Urothelium cell line (cell line): ENCODE measurements around the gene MAST3.
A peak's percentile ranks its signal among the peaks of the same experiment; 100 is the strongest.
"Not testable (repeated sequence)": the region's sequence is repeated elsewhere in the genome, so short reads cannot be mapped to it uniquely, and the experiment has no call there.

ENCODE experiments used
- DNase-seq: peaks from one replicate; pipeline ENCODE4 v3.0.0; 2011; ENCODE audit warnings: low spot score, mixed read lengths
- FAIRE-seq: peaks from 2 replicates; lab custom pipeline; 2011; peaks lifted over from hg19 to GRCh38; lab: Jason Lieb, UNC

MAST3 gene

DNA sequence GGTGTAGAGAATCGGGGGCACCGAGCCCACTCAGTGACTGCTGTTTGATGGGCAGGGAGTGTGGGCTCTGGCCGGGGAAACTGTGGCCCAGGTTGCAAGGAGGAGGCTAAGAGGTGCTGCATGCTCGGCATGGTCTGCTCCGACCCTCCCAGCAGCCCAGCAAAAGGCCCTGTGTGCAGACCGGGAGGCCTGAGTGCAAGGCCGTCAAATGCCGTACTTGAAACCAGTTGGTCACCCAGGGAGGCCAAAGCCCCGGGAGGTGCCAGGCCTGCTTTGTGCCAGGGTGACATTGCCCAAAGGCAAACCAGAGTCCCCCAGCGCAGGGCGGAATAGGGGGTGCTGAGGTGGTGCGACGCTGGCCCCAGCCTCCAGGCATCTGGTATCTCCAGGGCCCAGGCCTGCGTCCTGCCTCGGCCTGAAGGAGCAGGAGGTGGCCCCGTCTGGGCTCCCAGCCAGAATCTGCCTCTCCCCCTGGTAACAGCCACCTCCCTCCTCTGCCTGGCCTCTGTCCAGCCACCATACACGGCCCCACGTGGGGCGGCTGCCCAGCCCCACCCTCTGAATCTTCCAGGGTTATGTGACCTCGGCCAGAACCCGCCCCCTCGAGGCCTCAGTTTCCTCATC, 59.4 kb downstream of the MAST3 start:
- DNase-seq (peak; percentile 85), FAIRE-seq (no peak)

- no peak for FAIRE-seq
- no peak for DNase-seq
These were observed 60.0 kb downstream of the MAST3 start for GRCh38 chr19:18157465-18158063.

GRCh38 chr19:18158467-18158866, 60.9 kb downstream of the MAST3 start:
- DNase-seq (no peak), FAIRE-seq (no peak)

DNA sequence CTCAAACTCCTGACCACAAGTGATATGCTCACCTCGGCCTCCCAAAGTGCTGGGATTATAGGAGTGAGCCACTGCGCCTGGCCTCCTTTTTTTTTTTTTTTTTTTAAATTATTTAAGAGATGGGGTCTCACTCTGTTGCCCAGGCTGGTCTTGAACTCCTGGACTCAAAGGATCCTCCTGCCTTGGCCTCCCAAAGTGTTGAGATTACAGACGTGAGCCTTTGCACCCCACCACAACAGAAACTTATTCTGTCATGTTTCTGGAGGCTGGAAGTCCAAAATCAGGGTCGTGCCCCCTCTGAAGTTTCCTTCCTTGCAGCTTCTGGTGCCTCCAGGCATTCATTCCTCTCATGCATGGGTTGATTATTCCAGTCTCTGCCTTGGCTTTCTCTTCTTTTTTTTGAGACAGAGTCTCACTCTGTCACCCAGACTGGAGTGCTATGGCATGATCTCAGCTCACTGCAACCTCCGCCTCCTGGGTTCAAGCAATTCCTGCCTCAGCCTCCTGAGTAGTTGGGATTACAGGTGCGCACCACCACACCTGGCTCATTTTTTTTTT, 61.6 kb downstream of the MAST3 start:
- not testable (repeated sequence) for FAIRE-seq, DNase-seq

- DNase-seq (no peak), FAIRE-seq (no peak)
These were observed 62.2 kb downstream of the MAST3 start for GRCh38 chr19:18159810-18160209.

DNA sequence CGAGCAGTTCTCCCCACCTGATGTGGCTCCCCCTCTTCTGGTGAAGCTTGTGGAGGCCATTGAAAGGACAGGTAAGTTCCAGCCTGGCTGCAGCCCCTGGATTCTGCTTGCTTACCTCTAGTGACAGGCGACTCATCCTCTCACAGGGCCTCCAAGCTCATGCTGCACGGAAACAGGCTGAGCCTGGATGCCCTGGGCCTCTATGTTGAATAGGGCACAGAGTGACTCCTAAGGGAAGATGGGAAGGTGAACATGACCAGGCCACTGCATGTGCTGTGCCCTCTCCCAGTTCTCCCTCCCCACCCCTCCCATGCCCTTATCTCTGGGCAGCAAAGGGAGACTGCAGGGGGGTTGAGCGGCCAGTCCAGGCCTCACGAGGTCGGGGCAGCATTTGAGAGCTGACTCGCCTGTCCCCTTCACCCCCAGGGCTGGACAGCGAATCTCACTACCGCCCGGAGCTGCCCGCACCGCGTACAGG, 63.0 kb downstream of the MAST3 start:
- no peak for FAIRE-seq
- DNase-seq = no peak

GRCh38 chr19:18160971-18161635, 63.5 kb downstream of the MAST3 start:
- peak; percentile 80 for DNase-seq
- no peak for FAIRE-seq

DNA sequence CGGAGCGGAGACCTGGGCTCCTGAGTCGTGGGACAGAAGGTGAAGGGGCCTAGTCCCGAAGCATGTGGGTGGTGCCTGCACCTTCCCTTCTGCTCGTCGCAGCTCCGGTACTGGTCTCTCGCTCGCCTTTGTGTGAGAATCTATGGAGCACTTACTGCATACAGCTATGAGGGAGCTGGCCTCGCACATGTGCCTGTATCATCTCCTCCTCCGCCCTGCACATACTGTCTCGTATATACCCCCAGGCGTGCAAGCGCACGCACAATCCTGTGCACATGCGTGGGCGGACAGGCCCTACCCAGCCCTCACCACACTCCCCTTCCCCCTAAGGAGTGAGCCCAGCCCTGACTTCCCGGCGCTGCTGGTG, 64.0 kb downstream of the MAST3 start:
- DNase-seq (no peak), FAIRE-seq (no peak)

- FAIRE-seq (no peak), DNase-seq (no peak)
These were observed 66.5 kb downstream of the MAST3 start for GRCh38 chr19:18164072-18164471.

- no peak for DNase-seq
- FAIRE-seq = no peak
These were observed 68.4 kb downstream of the MAST3 start for GRCh38 chr19:18165794-18166544.

DNA sequence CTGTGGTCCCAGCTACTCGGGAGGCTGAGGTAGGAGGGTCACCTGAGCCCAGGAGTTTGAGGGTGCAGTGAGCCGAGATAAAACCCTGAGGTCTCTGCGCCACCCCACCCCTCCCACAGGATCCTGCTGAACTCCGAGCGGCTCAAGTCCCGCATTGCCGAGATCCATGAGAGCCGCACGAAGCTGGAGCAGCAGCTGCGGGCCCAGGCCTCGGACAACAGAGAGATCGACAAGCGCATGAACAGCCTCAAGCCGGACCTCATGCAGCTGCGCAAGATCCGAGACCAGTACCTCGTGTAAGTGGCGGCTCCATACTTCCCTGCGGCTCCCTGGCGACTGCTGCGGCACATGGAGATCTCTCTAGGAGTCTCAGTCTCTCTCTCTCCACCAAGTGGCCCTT, 69.4 kb downstream of the MAST3 start:
- no peak for FAIRE-seq

DNA sequence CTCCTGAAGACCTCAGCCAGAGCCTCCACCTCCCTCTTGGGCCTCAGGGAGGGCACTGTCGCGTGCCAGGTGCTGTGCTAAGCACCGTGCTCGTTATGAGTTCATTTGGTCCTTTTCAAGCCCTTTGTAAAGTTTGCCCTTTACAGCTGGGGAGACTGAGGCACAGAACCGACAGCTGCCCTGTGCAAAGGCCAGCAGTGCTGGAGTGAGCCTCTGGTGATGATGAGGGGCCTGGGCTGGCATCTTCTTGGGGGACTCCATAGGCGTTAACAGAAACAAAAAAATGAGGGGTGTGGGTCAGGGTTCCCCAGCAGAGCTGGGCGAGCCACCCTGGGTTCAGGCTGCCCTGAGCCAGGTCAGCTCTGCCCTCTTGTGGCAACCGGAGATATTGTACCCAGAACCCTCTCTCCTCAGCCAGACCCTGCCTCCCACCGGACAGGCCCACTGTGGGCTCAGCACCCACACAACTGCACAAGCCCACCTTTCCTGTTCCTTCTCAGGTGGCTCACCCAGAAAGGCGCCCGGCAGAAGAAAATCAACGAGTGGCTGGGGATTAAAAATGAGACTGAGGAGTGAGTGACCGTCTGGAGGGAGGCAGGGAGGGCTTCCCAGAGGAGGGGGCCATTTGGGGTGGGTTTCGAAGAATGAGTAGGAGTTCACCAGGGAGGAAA, 70.5 kb downstream of the MAST3 start:
- DNase-seq = peak; percentile 58
- no peak for FAIRE-seq

More for the DNA sequence above, 69.4 kb downstream of the MAST3 start:
- DNase-seq = no peak

GRCh38 chr19:18168673-18169381, 71.2 kb downstream of the MAST3 start:
- DNase-seq (no peak), FAIRE-seq (no peak)

GRCh38 chr19:18170714-18171255, 73.2 kb downstream of the MAST3 start:
- DNase-seq (no peak), FAIRE-seq (no peak)

DNA sequence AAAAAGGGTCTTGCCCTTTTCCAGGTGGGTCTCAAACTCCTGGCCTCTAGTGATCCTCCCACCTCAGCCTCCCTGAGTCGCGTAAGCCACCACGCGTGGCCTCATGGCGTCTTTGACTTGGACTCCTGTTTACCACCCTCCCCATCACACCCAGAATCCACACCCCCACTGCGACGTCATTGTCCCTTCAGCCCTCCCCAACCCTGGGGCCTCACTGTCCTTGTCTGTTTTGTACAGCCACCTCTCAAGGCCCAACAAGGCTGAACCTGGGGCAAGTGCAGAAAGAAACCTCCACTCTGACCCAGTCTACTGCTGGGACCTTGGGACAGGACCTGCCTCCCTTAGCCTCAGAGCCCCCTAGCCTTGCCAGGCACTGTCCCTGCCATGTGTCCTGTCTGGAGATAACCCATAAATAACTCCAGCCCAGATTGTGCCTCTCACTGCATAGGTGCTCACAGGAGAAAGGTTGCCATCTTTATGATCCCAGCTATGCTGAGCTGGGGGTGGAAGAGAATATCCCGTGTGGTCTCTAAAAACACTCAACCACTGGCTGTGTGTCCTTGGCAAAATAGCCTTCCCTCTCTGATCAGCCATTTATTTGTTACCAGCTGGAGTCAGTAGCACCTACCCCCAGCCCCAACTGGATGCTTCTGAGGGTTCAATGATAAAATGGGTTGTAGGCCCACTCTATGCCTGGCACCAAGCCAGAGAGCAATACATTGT, 74.2 kb downstream of the MAST3 start:
- FAIRE-seq (no peak), DNase-seq (no peak)

DNA sequence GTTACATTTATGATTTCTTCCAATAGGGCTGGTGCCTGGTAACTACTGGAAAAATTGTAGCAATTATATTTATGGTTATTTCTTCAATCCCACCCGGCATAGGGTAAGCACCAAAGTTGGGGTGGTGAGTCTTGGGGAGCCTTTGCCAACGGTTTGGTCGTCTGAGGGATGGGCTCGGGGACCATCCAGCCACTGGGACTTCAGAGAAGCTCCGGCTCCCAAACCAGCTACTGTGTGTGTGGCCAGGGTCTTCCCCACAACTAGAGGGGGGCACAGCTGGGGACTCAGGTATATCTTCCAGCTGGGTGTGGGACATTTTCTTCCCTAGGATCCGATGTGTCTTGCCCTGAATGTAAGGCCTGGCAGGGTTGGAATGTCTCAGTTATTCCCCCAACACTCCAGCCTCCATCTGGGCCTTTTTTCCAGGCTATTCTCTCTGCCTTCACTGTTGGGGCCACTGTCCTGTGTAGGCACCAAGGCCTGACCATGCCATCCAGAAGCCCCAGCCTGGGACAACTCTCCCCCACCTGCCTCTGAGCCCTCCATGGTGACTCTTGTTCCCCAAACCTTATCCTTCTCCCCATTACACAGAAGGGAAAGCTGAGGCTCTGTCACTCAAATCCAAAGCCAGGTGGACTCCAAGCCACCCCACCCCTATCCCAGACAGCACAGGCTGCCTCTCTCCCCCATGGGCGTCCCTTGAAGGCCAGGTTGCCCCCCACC, 74.9 kb downstream of the MAST3 start:
- DNase-seq (no peak), FAIRE-seq (no peak)

- FAIRE-seq = no peak
- DNase-seq = no peak
These were observed 75.5 kb downstream of the MAST3 start for GRCh38 chr19:18173054-18173571.

DNA sequence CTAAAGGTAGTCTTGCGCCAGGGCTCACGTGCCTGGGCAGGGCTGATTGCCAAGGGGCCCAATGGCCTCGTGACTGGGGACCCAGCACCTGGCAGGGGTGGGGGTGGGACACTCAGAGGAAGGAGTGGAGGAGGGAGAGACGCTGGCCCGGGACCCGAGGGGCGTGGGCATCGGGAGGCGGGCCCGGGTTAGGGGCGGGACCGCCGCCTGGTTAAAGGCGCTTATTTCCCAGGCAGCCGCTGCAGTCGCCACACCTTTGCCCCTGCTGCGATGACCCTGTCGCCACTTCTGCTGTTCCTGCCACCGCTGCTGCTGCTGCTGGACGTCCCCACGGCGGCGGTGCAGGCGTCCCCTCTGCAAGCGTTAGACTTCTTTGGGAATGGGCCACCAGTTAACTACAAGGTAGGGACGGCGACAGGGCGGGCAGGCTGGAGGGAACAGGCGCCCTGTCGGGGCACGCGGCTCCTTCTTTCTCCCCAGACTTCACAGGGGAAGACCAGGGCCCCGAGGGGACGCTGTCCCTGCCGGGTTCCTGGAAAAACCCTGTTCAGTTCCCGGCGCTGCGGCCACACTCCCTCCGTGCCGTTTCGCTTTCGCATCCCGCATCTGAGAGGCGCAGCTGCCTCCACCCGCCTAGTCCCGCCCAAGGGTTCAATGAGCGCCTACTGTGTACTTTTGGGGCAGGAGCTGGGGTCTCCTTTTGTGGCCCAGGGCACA, 76.2 kb downstream of the MAST3 start, which contains the start of gene IFI30:
Gene IFI30 (plus strand): TSS at position 242 of the 717 bp plus-strand sequence. CDS start 29 bp downstream, at position 271.
- DNase-seq (peak; percentile 74), FAIRE-seq (no peak)
